ENCODE data around the gene MCM10. TPM values are rescaled to one million over a fixed set of nuclear protein-coding genes. Genes with fewer than 3 reads are reported as not detected.

Gene MCM10
- total RNA-seq, 1 donor: 7.8 TPM

DNA sequence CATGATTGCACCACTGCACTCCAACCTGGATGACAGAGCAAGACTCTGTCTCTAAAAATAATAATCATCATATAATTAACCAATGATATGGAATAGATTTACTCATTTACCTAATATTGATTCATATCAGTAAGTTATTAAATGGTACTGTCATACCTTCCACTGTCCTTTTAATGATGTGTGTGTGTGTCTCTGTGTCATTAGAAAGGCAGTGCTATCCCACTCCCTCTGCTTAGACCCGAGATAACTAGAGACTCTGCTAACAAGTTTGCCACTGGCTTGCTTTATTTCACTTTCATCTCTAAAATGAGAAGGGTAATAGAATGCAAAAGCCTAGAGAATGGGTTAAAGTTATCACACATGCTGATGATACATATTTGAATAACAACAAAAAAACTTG is 21.1 kb downstream of the MCM10 start:
- TF ChIP-seq, protein P1, sequence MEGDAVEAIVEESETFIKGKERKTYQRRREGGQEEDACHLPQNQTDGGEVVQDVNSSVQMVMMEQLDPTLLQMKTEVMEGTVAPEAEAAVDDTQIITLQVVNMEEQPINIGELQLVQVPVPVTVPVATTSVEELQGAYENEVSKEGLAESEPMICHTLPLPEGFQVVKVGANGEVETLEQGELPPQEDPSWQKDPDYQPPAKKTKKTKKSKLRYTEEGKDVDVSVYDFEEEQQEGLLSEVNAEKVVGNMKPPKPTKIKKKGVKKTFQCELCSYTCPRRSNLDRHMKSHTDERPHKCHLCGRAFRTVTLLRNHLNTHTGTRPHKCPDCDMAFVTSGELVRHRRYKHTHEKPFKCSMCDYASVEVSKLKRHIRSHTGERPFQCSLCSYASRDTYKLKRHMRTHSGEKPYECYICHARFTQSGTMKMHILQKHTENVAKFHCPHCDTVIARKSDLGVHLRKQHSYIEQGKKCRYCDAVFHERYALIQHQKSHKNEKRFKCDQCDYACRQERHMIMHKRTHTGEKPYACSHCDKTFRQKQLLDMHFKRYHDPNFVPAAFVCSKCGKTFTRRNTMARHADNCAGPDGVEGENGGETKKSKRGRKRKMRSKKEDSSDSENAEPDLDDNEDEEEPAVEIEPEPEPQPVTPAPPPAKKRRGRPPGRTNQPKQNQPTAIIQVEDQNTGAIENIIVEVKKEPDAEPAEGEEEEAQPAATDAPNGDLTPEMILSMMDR (IDR thresholded peaks at IDR 0.05; ENCODE audit: insufficient read depth, low read depth, low read length): no peak
- H3K4me3 ChIP-seq (ENCODE audit: low read depth, low read length): no peak overlapping the region
- DNase-seq (ENCODE audit: low read depth): no peak

- no peak for DNase-seq (ENCODE audit: low read depth)
- TF ChIP-seq, protein P1 (IDR thresholded peaks at IDR 0.05; ENCODE audit: insufficient read depth, low read depth, low read length): no peak
- no peak overlapping the region for H3K4me3 ChIP-seq (ENCODE audit: low read depth, low read length)
Measured at GRCh38 chr10:13183625-13184024, 22.3 kb downstream of the MCM10 start.

GRCh38 chr10:13184276-13184675 is 22.9 kb downstream of the MCM10 start:
- no peak overlapping the region for H3K4me3 ChIP-seq (ENCODE audit: low read depth, low read length)
- TF ChIP-seq, protein P1 (IDR thresholded peaks at IDR 0.05; ENCODE audit: insufficient read depth, low read depth, low read length): no peak
- DNase-seq (ENCODE audit: low read depth): no peak

- no peak overlapping the region for H3K4me3 ChIP-seq (ENCODE audit: low read depth, low read length)
- no peak for DNase-seq (ENCODE audit: low read depth)
- TF ChIP-seq, protein P1 (IDR thresholded peaks at IDR 0.05; ENCODE audit: insufficient read depth, low read depth, low read length): no peak
Measured at GRCh38 chr10:13184730-13185514, 23.6 kb downstream of the MCM10 start.

- no peak for DNase-seq (ENCODE audit: low read depth)
- no peak overlapping the region for H3K4me3 ChIP-seq (ENCODE audit: low read depth, low read length)
- TF ChIP-seq, protein P1 (IDR thresholded peaks at IDR 0.05; ENCODE audit: insufficient read depth, low read depth, low read length): no peak
Measured at GRCh38 chr10:13187135-13187534, 25.8 kb downstream of the MCM10 start.

GRCh38 chr10:13188593-13188992 is 27.2 kb downstream of the MCM10 start:
- DNase-seq (ENCODE audit: low read depth): no peak
- no peak overlapping the region for H3K4me3 ChIP-seq (ENCODE audit: low read depth, low read length)
- TF ChIP-seq, protein P1 (IDR thresholded peaks at IDR 0.05; ENCODE audit: insufficient read depth, low read depth, low read length): no peak

DNA sequence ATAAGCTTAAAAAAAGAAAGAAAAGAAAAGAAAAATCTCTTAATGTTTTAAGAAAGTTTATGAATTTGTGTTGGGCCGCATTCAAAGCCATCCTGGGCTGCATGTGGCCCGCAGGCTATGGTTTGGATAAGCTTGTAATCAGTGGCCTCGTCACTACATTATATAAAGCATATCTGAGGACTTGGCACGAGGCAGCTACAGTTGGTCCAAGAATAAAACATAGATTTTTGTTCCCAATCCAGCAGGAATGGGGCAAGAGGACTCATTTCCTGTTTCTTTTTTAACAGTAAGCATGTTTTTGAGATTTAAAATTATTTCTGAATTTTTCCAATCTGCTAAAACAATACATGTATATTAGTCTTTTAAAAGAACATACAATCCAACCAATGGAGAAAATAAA is 28.6 kb downstream of the MCM10 start:
- no peak for DNase-seq (ENCODE audit: low read depth)
- TF ChIP-seq, protein P1 (IDR thresholded peaks at IDR 0.05; ENCODE audit: insufficient read depth, low read depth, low read length): no peak
- H3K4me3 ChIP-seq (ENCODE audit: low read depth, low read length): no peak overlapping the region

Measured in fibroblast of villous mesenchyme (primary cell).